HL-60/S4 treated with retinoic acid at 250 ng/mL for 4 days and 3 days (cell line): Measurements from ENCODE around the gene PALLD.

Experiments
- in situ Hi-C: fragments of 300-500 bp; cut with MboI; formaldehyde crosslinking; loops from 2 replicates; pipeline ENCODE4 v1.7.0; 2022; ENCODE audit warnings: low sequenced_read_pairs

Gene PALLD

DNA sequence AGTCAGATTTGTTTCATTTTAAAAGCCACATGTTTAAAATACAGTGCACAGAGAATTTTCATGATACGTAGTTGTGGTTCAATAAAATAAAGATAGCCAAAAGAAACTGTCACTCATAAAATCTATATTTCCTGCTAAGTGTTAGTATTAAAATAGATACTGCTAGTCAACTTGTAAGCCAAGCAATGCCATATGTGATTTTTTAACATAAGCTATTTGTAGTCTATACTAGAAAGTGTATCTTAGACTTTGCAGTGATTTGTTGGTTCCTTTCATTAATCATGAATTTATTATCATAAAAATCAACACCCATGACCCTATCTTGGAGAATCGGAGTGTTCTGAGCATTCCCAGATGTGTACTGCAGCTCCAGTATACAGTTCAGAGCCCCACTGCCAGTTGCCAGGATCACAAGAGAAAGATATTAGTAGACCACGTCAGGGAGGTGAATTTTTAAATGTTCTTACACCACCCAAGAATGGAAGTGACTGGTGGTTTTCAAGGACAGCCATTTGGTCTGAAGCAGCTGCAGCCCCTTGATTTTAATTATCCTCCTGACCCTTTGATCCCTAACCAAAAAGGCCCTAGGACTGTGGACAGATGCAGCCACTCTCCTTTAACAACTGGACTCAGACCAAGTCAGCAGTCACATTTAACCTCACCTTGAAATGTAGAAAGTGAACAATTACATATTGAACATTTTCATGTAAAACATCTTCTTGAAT is 163.1 kb downstream of the PALLD start:
- in situ Hi-C loops = no loop called here

DNA sequence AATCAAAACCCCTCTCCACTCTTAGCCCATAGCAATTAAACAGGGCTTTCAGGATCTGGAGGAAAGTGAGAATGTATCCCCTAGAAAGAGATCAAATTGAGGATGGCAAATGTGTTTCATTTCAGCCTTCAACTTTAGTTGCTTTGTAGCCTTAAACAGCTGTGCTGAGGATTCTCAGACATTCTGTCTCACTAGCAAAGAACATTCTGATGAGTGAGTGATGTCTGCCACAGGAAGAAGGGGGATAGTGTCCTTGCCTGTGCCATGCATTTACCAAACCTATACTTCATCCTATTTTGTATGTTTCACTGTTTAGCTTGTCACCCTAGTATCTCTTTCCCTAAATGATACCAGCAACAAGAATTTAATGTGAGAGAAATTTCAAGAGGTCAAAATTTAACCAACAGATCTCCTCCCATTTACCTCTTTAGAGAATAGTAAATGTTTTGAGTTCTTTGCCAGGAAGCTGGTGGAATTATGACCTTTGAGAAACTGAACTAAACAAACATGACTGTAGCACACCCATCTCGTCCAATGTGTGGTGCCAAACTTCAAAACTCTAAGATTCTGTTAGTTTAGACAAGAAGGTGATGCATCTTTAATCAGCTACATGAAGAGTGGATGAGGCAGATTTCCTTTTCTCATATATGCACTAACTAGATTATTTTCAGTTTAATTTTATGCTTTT is 165.6 kb downstream of the PALLD start:
- in situ Hi-C loops = no loop called here

DNA sequence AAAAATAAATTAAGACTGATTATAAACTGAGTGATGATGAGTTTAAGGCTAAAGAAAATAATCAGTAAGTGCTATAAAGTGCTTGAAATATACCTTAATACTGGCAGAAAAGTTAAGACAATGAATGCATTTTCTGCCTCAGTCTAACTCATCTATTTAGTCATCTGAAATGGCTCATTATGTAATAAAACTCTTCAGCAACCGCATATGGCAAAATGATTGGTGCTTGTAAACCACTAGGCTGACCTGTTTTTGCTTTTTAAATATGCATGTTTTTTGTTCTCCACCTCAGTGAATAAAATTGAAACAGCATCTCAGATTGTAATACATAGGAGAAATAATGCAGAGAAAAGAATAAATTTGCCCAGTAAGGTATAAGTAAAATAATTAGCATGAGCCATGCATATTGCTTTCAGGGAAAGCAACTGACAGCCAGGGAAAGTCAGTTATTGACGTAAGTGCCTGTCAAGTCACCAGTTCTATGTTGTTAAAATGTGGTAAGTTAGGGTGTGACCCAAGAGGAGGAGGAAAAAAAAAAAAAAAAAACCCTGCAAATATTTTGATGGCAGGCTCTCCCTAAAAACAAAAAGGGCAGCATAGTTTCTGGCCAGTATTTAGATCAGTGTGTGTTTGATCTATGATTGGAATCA is 167.5 kb downstream of the PALLD start:
- in situ Hi-C loops = no loop called here

DNA sequence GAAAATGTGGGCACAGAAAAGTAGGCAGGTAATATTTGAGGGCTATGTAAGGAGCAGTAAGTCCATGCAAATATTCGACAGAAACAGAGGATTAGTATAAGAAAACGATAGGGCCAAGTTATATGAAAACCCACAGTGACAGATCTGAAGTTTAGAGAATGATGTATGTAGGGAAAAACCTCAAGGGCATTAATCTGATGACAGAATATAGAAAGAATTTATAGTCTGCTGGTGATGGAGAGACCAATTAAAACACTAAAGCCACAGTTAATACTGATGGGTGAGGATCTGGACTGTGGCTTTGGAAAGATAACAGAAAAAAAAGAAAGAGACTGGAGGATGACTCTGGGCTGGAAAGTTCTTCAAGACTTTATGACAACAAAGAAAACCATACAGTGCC is 169.7 kb downstream of the PALLD start:
- in situ Hi-C loops = no loop called here

DNA sequence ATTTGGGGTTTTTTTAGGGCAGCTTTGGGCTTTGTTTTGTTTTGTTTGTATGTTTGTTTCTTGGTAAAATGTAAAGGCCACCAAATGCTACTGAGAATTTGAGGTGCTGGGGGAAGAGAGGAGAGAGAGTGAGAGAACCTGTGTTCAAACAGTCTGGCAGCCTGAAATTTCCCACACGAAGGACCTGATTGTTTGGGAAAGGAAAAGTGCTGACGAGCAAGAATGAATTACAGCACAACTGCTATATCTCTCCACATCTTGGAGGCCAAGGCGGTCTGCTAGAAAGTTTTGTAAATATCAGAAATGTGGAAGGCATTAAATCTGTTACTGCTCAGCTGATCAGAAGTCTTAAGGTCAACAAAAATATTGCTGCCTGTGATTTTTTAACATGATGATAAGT is 170.5 kb downstream of the PALLD start:
- in situ Hi-C loops = no loop called here

DNA sequence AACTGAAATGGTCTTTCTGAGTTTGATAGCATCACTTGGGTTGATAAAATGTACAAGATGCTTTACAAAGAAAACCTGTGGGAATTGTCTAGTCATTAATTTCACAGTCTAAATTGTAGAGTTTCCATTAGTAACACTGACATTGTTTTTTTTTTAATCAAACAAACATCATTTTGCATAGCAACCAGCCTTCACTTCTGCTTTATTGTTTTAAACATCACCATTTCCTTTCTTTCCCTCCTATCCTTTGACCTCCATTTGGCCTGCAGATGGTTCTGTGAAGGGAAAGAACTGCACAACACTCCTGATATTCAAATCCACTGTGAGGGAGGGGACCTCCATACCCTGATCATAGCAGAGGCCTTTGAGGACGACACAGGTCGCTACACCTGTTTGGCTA is 171.1 kb downstream of the PALLD start:
- in situ Hi-C loops = no loop called here

DNA sequence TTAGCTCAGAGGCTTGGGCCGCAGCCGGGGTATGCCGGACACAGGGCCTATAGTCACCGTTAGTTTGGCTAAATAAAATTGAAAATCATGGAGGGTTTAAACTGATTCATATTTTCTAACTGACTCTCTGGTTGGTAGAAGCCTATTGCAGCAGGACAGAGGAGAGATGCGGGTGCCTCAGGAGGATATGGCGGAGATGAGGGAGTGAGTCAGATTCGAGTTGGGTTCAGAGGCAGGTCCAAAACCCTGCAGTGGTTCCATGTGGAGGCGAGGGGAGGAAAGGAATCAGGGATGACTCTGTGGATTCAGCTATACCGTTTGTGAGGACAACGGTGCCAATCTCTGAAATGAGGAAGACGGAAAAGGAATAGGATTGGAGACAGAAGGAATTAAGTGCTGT is 176.6 kb downstream of the PALLD start:
- in situ Hi-C loops = no loop called here

DNA sequence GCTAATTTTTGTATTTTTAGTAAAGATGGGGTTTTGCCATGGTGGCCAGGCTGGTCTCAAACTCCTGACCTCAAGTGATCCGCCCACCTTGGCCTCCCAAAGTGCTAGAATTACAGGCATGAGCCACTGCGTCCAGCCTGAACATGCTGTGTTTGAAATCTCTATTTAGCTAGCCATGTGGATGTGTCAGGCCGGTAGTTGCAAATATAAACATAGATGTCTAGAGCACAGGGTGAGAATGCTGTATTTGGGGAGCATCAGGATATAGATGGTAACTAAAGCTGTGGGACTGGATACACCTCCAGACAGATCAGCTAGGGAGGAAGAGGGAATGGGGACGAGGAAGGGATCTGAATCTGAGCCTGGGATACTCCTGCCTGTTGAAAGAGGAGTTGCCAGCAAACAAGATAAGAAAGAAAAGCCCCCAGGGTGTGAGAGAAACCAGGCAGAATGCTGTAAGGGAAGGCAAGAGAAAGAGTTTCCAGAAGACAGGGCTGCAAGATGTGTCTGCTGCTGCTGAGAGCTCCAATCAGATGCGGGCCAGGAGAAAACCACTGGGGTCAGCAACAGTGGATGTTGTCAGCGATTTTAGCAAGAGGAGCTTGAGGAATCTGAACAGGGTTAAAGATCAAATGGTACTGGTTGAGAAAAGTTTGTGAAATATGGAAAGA is 177.4 kb downstream of the PALLD start:
- in situ Hi-C loops = no loop called here

DNA sequence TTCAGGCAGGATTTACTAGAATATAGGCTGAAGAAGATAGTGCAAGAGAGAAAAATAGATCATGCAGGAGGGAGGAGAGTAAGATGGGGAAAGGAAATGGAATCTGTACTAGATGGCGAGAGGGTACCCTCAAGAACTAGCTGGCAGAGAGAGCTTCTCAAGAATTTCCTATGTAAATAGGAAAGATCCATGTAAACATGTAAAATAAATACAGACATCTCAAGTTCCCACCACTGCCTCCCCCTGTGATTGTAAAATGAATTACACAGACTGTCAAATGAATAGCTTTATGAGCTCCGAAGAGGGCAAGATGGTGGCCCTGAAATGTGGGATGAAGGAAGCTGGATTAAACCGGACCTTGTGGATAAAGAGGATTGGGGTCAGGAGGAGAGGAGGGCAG is 178.0 kb downstream of the PALLD start:
- in situ Hi-C loops = no loop called here

DNA sequence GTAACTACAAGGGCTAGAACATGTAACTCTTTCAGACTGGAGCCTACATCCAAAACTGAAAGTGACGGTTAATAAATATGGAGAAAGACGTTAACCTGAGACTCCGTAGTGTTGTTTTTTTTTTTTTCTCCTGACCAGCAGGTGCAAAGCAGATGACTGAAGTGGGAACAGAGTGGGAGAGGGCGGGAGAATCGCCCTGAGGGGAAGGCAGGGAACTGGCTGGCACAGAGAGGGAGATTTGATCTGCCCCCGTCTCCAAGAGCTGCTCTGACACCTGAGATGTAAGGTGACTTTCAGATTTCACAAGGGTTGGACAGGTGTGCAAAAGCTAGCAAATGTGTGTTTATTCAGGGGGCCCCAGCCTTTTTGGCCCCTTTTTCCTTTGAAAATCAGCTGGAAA is 180.2 kb downstream of the PALLD start:
- in situ Hi-C loops = no loop called here

DNA sequence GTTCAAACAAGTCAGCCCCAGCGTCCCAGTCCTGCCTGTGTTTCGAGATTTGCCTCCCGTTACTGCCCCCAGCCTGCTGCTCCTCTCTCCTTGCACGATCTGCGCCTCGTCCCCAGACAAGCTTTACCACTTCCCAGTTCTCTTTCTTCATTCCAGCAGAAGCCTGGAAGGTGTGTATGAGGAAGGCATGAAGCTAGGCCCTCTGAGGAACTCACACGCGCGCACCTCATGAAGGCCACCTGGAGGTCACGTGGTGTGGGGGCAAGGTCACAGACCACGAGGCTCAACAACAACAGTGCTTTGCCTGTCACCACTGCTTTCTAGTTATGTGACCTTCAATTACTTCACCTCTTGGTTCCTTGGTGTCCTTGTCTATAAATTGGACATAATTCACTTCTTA is 181.0 kb downstream of the PALLD start:
- in situ Hi-C loops = no loop called here

DNA sequence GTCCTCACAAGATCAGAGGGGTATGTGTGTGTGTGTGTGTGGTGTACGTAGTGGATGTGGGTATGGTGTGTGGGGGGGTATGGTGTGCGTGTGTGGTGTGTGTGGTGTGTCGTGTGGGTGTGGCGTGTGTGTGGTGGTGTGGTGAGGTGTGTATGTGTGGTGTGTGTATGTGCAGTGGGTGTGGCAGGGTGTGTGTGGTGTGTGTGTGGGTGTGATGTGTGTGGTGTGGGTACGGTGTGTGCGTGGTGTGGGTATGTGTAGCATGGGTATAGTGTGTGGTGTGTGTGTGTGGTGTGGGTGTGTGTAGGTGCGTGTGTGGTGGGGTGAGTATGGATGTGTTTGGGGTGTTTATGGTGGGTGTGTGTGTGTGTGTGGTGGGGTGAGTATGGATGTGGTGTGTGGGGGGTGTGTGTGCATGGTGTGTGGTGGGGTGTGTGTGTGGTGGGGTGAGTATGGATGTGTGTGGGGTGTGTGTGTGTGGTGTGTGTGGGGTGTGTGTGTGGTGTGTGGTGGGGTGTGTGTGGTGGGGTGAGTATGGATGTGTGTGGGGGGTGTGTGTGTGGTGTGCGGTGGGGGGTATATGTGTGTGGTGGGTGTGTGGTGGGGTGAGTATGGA is 182.0 kb downstream of the PALLD start:
- in situ Hi-C loops = no loop called here

DNA sequence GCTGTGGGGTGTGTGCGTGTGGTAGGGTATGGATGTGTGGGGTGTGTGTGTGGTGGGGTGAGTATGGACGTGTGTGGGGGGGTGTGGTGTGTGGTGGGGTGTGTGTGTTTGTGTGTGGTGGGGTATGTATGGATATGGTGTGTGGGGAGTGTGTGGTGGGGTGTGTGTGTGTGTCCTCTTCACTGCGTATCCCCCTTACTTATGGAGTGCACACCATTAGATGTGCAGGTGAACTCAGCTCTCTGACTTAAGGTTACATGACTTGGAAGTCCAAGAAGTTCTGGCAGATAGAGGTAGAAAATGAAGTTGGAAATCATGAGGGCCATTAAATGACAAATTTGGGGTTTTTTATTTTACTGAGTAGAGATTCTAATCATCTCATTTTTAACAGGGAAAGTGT is 182.5 kb downstream of the PALLD start:
- in situ Hi-C loops = no loop called here

DNA sequence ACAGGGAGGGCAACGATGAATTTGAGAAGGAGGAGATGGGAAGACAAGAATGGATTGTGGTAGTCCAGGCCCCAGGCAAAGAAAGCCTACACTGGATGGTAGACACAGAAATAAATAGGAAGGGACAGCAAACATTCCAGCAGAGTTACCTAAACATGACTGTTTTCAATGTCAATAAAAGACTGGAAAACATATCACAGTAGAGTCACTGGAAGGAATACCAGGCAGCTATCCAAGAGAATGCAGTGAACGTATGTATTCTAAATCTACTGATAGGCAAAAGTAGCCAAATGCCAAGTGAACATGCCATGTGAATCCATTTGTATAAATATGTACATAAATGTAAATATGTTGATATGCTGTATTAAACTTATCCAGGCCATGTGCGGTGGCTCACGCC is 183.0 kb downstream of the PALLD start:
- in situ Hi-C loops = no loop called here

DNA sequence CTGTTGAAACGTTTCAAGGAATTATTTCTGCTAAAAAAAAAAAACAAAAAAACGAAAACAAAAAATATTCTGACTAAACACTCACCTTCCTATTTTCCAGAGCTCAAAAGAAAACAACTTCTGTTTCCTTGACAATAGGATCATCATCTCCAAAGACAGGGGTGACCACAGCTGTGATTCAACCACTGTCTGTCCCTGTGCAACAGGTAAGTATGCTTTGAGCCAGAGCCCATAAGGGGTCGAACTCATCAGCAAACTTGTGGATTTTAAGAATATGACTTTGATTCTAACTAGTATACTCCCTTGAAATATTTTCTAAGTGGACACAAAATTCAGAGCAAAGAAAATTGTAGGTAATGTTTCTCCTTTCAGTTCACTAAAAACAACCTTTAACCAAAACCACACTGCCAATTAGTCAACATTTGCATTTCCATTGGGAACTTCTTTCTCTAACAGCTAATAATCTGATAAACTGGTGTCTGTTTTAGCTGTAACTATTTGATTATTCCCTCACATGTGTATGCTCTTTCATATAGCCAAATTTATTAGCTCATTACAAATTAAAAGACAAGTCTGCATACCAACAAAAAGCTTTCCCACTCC is 186.1 kb downstream of the PALLD start:
- in situ Hi-C loops = no loop called here

DNA sequence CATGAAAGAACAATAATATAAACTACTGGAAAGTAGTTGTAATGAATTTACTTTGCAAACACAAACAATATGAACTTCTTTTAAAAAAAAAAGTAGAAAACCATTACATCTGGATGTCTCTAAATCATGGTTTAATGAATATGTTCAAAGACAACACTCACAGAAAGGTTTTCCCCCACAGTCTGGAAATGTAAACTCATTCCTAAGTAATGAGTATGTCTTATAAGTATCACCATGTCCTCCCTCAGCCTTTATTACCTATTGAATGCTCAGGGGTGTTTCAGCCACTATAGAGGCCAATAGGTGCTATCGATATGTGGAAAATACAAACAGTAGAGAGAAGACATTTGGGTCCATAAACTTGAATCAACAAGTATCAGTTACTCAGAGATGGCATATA is 186.7 kb downstream of the PALLD start:
- in situ Hi-C loops = no loop called here

DNA sequence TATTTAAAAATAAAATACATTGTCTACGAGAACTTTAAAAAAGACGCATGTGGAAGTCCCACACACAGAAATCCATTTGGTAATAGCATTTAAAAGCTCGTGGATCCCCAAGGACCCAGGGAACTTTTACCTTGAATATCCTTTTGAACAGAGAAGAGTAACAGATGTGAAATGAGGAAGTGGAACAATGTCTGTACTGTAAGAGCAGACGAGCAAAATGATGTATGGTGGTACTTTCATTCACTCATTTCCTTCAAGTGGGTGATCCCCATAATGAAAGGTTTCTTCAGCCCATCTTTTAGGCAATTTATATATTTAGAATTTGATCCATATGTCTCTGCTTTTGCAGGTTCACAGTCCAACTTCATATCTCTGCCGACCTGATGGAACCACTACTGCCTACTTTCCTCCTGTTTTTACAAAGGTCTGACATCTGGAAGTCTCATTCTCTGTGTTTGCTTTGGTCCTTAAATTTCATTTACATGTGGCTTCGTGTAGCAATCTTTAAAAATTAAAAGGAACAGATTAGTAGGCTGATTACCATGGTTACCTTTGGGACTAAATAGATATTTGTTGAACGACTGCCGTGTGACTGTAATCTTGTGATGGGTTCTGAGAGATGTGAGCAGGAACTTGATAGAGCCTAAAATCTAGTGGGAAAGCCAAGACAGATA is 188.4 kb downstream of the PALLD start:
- in situ Hi-C loops = no loop called here

DNA sequence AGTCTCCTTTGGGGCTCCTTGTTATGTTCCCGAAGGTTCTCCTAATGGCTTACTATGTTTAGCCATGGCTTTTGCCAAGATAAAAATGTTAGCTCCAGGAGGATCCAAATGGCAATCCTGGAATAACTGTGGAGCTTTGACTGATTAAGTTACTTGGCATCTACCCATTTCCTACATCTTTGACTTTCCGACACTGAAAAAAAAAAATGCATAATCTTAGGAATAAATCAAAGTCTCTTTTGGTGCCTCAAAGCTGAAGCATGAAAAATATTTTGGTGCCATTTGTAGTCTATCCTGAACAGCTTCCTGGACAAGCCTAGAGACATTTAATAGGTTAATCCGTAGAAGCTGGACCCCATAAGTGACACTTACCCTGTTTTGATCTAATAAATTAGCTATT is 191.7 kb downstream of the PALLD start:
- in situ Hi-C loops = no loop called here

DNA sequence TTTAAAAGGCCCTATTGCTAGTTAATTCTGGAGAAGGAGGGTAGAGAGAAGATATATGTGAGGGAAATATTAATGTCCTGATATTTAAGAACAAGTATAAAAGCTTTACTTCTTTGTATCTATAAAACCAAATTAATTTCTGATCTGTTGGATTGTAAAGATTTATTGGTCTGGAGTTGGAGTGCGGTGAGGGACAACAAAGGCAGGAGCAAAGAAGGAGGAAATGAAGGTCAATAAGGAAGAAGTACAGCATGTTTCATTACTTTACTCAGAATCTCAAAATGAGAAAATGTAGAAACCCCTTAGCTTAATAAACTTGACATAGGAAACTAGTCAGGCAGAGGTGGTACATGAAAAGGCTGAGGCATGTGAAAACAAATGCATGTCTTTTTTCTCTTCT is 192.9 kb downstream of the PALLD start:
- in situ Hi-C loops = no loop called here

DNA sequence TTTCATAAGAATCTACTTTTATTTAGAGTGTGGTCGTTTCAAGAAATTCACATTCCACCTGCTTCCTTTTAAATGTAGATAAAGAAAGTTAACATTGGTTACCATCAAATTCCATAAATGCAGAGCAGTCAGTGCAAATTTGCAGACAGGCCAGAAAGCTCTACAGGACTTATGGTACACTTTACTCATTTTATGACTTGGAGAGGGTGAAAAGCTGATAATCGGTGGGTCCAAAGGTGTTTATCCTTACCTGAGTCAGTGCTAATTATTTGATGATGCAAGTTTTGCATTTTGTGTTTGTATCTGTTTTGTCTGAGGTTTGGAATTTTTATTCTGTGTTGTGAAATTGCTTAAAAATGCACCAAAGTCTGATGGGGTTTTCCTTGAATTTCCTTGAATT is 193.3 kb downstream of the PALLD start:
- in situ Hi-C loops = no loop called here
